HG03175 (cell line): ENCODE results near the gene ICA1L.

Source experiments
- ATAC-seq: cut with Tn5 transposase; IDR thresholded peaks from one replicate; pipeline ENCODE4 v1.9.1; 2021; ENCODE audit warnings: mild to moderate bottlenecking, moderate library complexity; ENCODE audit not compliant: unreplicated experiment

Gene ICA1L

DNA sequence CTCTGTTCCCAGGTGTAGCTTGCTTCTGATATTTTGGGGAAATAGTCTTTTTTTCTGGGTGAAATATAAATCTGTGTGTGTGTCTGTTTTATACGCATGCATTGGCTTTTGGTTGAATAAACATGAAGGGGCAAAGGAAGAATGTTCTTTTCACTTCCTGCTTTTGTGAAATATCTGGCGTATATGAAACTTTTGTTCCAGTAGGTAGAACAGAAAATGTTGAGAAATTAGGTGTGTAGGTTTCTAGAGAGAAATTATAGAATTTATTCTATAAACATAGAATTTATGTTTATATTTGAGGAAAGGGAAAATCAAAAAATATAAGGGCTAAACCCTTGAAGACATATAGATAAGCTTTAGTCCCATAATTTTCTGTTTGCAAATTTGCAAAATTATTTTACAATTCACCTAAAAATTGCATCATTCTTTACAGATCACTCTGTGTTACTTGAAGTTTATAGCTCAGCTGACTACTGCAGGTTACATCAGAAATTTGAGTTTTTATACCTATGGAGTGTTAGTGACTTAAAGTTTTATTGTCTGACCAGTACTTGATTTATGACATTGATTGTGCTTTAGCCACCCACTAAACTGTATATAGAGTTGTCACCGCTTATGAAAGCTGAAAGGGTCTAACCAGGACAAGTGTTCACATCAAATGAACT is 120.7 kb downstream of the ICA1L start:
- ATAC-seq: no peak

DNA sequence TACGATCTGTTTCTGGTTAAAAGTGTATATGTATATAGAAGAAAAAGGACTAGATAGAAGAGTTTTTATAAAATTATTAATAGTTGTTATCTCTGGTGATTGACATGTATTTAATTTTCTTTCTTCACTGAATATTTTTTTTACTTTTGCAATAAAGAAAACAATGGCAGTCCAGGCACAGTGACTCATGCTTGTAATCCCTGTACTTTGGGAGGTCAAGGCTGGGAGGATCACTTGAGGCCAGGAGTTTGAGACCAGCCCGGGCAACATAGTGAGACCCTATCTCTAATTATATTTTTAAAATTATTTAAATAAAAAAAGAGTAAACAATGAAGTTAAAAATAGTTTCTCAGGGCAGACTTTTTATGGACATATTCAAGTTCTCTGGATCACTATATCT is 122.1 kb downstream of the ICA1L start:
- no peak for ATAC-seq

DNA sequence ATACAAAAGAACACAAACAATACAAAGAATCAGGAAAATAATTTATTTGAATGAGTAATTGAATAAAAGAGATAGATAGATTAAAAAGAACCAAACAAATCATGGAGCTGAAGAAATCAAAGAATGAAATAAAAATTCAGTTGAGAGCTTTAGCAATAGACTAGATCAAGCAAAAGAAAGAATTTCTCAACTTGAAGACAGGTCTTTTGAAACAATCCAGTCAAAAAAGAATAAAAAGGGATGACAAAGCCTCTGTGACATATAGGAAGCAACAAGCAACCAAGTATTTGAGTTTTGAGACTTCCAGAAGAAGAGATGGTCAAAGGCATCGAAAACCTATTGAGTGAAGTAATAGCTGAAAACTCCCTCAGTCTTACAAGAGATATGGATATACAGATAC is 128.0 kb downstream of the ICA1L start:
- ATAC-seq: no peak

DNA sequence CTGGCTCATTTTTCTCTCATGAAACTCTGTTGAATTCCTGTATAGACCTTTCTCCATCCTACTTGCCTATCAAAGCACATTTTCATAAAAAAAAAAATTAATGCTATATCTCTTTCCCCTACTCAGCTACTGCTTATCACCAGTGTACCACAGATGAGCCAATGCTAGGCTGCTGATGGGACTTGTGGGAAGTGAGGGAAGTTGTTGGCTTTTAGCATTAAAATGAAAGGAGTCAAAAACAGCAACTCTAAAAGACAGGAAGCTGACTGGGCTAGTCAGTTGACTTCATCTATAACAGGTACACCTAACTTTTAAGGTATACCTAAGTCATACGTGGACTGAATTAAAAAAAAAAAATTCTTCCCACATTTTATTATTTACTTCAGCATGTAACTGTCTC is 134.7 kb downstream of the ICA1L start:
- ATAC-seq: no peak

DNA sequence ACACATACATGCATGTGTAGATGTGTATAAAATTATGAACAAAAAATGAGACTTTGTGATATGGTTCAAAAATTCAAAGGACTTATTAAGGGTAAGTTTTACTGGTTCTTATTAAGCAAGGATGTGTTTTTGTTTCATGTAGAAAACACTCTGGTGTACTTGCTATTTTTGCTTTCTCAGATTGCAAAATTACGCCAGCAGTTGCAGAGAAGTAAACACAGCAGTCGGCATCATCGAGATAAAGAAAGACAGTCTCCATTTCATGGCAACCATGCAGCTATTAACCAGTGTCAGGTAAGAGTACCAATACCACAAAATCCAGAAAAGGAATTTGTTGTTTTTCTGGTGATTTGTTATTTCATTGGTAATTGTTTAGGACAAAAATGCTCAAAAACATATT is 145.5 kb downstream of the ICA1L start:
- ATAC-seq: no peak

DNA sequence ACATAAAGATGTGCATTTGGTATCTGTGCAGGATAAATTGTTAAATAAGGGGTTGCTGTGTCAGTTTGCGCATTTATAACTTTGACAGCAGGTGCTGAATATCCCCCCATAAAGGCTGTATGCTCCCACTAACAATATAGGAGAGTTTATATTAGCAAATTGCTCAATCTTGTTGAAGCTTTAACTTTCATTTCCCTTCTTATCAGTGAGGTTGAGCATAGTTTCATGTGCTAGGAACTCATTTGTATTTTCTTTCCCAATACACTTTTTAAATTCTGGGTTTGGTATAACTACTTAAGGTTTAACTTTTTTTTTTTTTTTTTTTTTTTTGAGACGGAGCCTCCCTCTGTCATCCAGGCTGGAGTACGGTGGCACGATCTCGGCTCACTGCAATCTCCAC is 147.8 kb downstream of the ICA1L start:
- no peak for ATAC-seq
